Suprapubic skin (tissue), 4 donors: Measurements from ENCODE around the gene SLC43A1. TPM values are rescaled to one million over a fixed set of nuclear protein-coding genes. Genes with fewer than 3 reads are reported as not detected.

ENCODE experiments used
- DNase-seq, 2 donors: peaks; one replicate each; pipeline ENCODE4 v3.0.0-alpha.2; 2019; ENCODE audit warnings: low spot score in 2 of 2
- H3K27ac ChIP-seq: fragments of 200-600 bp; sonication (generic); one replicate; pipeline ENCODE4 v1.5.1; 2019
- H3K27me3 ChIP-seq: fragments of 200-600 bp; sonication (generic); one replicate; pipeline ENCODE4 v1.5.1; 2019
- H3K36me3 ChIP-seq: fragments of 200-600 bp; sonication (generic); one replicate; pipeline ENCODE4 v1.5.1; 2019
- H3K4me1 ChIP-seq: fragments of 200-600 bp; sonication (generic); one replicate; pipeline ENCODE4 v1.5.1; 2019
- H3K4me3 ChIP-seq: fragments of 200-600 bp; sonication (generic); one replicate; pipeline ENCODE4 v1.5.1; 2019; ENCODE audit warnings: mild to moderate bottlenecking
- H3K9me3 ChIP-seq: fragments of 200-600 bp; sonication (generic); one replicate; pipeline ENCODE4 v1.5.1; 2019
- CTCF ChIP-seq, 2 donors: fragments of 200-600 bp in 1 of 2; fragments of 450-650 bp in 1 of 2; sonication (generic) in 1 of 2; IDR thresholded peaks; one replicate each; pipeline ENCODE4 v1.5.1; 2016 to 2019; ENCODE audit warnings: antibody characterized with exemption in 2 of 2, mild to moderate bottlenecking in 1 of 2, moderate library complexity in 1 of 2
- EP300 ChIP-seq: sonication (generic); formaldehyde crosslinking; IDR thresholded peaks from one replicate; pipeline ENCODE4 v1.6.1; 2017; ENCODE audit warnings: antibody characterized with exemption
- POLR2A ChIP-seq, 2 donors: fragments of 450-650 bp; IDR thresholded peaks; one replicate each; pipeline ENCODE4 v1.6.1; 2017; ENCODE audit warnings: antibody characterized with exemption in 2 of 2, mild to moderate bottlenecking in 2 of 2, moderate library complexity in 2 of 2
- POLR2AphosphoS5 ChIP-seq, 3 donors: sonication (generic); formaldehyde crosslinking; IDR thresholded peaks; one replicate each; pipeline ENCODE4 v1.6.1; 2017; ENCODE audit warnings: antibody characterized with exemption in 3 of 3
- WGBS: methylation state at CpG from one replicate; pipeline ENCODE4 v1.1.5; 2018; 5-methylcytosine and 5-hydroxymethylcytosine counted together
- total RNA-seq, 4 donors: library from RNA; depleted of rRNA; stranded (reverse); fragments of >200 nt; gene quantifications; one replicate each; pipeline ENCODE4 v1.1.0, GENCODE V29; 2016

The SLC43A1 gene
- total RNA-seq, 4 donors from 2014 or later: 13.8 to 48.8 (median 22.3) TPM

DNA sequence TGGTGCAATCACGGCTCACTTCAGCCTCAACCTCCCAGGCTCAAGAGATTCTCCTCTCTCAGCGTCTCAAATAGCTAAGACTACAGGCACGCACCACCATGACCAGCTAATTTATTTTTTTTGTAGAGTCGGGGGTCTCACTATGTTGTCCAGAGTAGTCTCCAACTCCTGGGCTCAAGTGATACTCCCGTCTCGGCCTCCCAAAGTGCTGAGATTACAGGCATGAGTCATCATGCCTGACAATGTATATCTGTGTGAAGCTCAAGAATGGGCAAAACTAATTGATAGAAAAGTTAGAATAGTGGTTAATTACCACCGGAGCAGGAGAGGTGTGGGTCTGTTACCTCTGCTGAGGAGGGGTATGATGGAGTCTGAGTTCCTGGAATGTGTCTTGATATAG is 79.5 kb downstream of the SLC43A1 start:
- H3K27ac ChIP-seq: no peak overlapping the region
- H3K4me1 ChIP-seq: peaks cover 23% of the 10 kb centered on the region
- 94% methylated on average over 7 of the region's 7 CpGs for WGBS
- H3K9me3 ChIP-seq: no peaks in the 10 kb centered on the region
- H3K27me3 ChIP-seq: no peaks in the 10 kb centered on the region
- H3K4me3 ChIP-seq: no peak overlapping the region
- TF ChIP-seq EP300 (no peak), CTCF (IDR thresholded peaks at IDR 0.05) (no peak), POLR2A (IDR thresholded peaks at IDR 0.05) (no peak), POLR2AphosphoS5 (IDR thresholded peaks at IDR 0.05) (no peak)
- DNase-seq: no peak
- H3K36me3 ChIP-seq: no peaks in the 10 kb centered on the region

DNA sequence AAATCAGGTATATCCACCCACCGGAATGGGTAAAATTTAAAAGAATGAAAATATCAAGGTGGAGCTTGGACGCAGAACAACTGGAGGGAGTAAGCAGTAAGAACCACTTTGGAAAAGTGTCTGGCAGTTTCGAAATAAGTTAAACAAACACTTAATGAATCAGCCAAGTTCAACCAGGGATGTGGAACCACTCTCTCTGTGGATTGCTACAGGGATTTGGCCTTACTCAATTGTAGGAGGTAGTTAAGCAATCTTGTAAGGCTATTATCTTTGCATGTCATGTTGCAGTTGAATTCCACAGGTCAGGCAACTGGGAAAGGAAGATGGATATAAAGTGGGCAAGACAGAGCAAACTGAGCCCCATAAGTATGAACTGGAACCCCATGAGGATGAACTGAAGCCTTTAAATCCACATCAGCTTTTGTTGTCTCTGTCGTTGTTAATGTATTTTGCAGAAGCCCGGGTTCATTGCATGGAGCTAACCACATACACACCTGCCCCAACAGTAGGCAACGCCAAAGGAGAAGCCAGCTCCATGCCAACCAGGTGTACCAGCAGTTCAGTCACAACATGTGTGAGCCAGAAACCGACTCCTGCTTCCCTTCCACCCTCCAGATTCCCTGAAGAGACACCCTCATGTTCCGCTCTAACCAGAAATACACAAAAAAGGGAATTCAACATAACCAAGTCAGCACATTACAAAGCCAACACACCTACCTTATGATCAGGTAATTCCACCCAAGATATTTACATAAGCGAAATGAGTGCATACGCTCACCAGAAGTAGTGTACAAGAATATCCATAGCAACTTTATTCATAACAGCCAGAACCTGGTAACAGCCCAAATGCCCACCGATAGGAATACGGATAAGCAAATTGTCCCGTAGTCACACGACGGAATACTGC is 80.6 kb downstream of the SLC43A1 start:
- Histone ChIP-seq H3K9me3 (no peaks in the 10 kb centered on the region), H3K27ac (no peak overlapping the region), H3K27me3 (no peaks in the 10 kb centered on the region), H3K4me3 (no peak overlapping the region), H3K4me1 (peaks cover 27% of the 10 kb centered on the region), H3K36me3 (no peaks in the 10 kb centered on the region)
- 46% methylated on average over 15 of the region's 15 CpGs for WGBS
- DNase-seq: no peak
- TF ChIP-seq POLR2AphosphoS5 (IDR thresholded peaks at IDR 0.05): peak in 2 of 3 donors; percentile 55 to 90
- TF ChIP-seq CTCF (IDR thresholded peaks at IDR 0.05): no peak

Other genes starting within 250 kb of the SLC43A1 start
- gene TNKS1BP1, start 190.8 kb downstream of the SLC43A1 start, total RNA-seq: 100 to 1,000 TPM; 241 to 276 (median 272) TPM
- 10 to 100 TPM; 59.9 to 96.5 (median 67.9) TPM for gene SSRP1, start 179.8 kb downstream of the SLC43A1 start, total RNA-seq
- not detected for gene P2RX3, start 177.3 kb downstream of the SLC43A1 start, total RNA-seq
- not detected for gene PRG3, start 134.6 kb downstream of the SLC43A1 start, total RNA-seq
- 1 to 10 TPM in 1 of 4 donors, under 1 TPM in 1, not detected in 2; 0.36 to 1.8 TPM for gene PRG2, start 125.1 kb downstream of the SLC43A1 start, total RNA-seq
- 10 to 100 TPM; 44.5 to 70.4 (median 60.0) TPM for gene SLC43A3, start 88.6 kb downstream of the SLC43A1 start, total RNA-seq
- 1 to 10 TPM in 3 of 4 donors, under 1 TPM in 1; 0.64 to 4.8 (median 3.2) TPM for gene RTN4RL2, start 55.2 kb downstream of the SLC43A1 start, total RNA-seq
- 10 to 100 TPM; 26.2 to 43.0 (median 40.1) TPM for gene TIMM10, start 15.1 kb upstream of the SLC43A1 start, total RNA-seq
- gene SMTNL1, start 21.9 kb upstream of the SLC43A1 start, total RNA-seq: not detected
- 10 to 100 TPM; 14.2 to 32.4 (median 25.5) TPM for gene UBE2L6, start 52.0 kb upstream of the SLC43A1 start, total RNA-seq
- 100 to 1,000 TPM in 2 of 4 donors, 10 to 100 TPM in 2; 93.3 to 173 (median 119) TPM for gene SERPING1, start 82.0 kb upstream of the SLC43A1 start, total RNA-seq
- 1 to 10 TPM; 1.2 to 3.6 (median 1.5) TPM for gene YPEL4, start 134.2 kb upstream of the SLC43A1 start, total RNA-seq
- 10 to 100 TPM in 3 of 4 donors, 1 to 10 TPM in 1; 8.5 to 24.4 (median 20.9) TPM for gene CLP1, start 142.1 kb upstream of the SLC43A1 start, total RNA-seq
- 10 to 100 TPM; 61.7 to 93.9 (median 87.6) TPM for gene ZDHHC5, start 152.4 kb upstream of the SLC43A1 start, total RNA-seq
- 10 to 100 TPM; 29.2 to 43.5 (median 32.7) TPM for gene MED19, start 196.5 kb upstream of the SLC43A1 start, total RNA-seq
- 10 to 100 TPM; 36.9 to 67.7 (median 55.0) TPM for gene TMX2, start 196.9 kb upstream of the SLC43A1 start, total RNA-seq
- 10 to 100 TPM; 62.0 to 74.6 (median 67.5) TPM for gene SELENOH, start 225.8 kb upstream of the SLC43A1 start, total RNA-seq
- not detected for gene BTBD18, start 236.1 kb upstream of the SLC43A1 start, total RNA-seq
- 100 to 1,000 TPM; 216 to 336 (median 223) TPM for gene CTNND1, start 246.1 kb upstream of the SLC43A1 start, total RNA-seq